GM10266 (cell line): Measurements from ENCODE around the gene MPI.
A peak's percentile ranks its signal among the peaks of the same experiment; 100 is the strongest.
"Not testable (repeated sequence)": the region's sequence is repeated elsewhere in the genome, so short reads cannot be mapped to it uniquely, and the experiment has no call there.

Source experiments
- DNase-seq: peaks from one replicate; pipeline ENCODE4 v3.0.0; 2012; ENCODE audit errors: extremely low spot score
- CTCF ChIP-seq: IDR thresholded peaks from 2 replicates; pipeline ENCODE4 v1.5.1; 2012; ENCODE audit warnings: mild to moderate bottlenecking, low read depth; ENCODE audit not compliant: control insufficient read depth, insufficient read depth; ENCODE audit errors: missing control alignments

Gene MPI

GRCh38 chr15:74872702-74873035 is 17.2 kb upstream of the MPI start:
- no peak for DNase-seq
- no peak for TF ChIP-seq CTCF

- peak; percentile 95 for DNase-seq
- no peak for TF ChIP-seq CTCF
Observed at GRCh38 chr15:74873036-74873755, 16.6 kb upstream of the MPI start, which contains the start of gene SCAMP2. Gene SCAMP2, minus strand, starts transcription at chr15:74873365. Its CDS starts 110 bp downstream, at chr15:74873255.

- DNase-seq, result no peak
- no peak for TF ChIP-seq CTCF
Observed at GRCh38 chr15:74873756-74874424, 16.0 kb upstream of the MPI start.

- no peak for TF ChIP-seq CTCF
- no peak for DNase-seq
Observed at GRCh38 chr15:74878273-74878672, 11.6 kb upstream of the MPI start.

- no peak for TF ChIP-seq CTCF
- DNase-seq, result no peak
Observed at GRCh38 chr15:74882528-74882927, 7.3 kb upstream of the MPI start.

- no peak for DNase-seq
- TF ChIP-seq CTCF, result no peak
Observed at GRCh38 chr15:74884428-74885223, 5.2 kb upstream of the MPI start.

- TF ChIP-seq CTCF, result no peak
- no peak for DNase-seq
Observed at GRCh38 chr15:74885461-74885860, 4.4 kb upstream of the MPI start.

- DNase-seq, result not testable (repeated sequence)
Observed at GRCh38 chr15:74887537-74888193, 2.2 kb upstream of the MPI start.
